ENCODE results near the gene IGFL3.
"Not testable (repeated sequence)": the region's sequence is repeated elsewhere in the genome, so short reads cannot be mapped to it uniquely, and the experiment has no call there.

IGFL3 gene

DNA sequence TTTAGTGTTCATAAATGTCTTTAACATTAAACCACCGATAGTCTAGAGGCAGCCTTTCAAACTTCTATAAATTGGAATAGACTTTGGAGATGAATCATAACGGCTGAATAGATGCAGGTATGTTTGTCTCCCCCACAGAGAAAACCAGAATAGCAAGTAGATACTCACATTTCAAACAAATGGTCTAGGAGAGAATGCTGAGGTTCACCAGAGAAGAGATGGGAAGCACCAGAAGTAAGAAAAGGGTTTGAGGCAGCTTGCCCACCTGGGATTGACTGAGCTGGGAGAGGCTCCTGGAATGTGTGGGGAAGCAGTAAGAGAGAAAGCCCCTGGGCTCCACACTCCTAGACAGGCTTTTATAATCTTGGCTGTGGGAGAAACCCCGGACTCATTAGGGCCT is 6.4 kb downstream of the IGFL3 start:
- DNase-seq, result no peak

DNA sequence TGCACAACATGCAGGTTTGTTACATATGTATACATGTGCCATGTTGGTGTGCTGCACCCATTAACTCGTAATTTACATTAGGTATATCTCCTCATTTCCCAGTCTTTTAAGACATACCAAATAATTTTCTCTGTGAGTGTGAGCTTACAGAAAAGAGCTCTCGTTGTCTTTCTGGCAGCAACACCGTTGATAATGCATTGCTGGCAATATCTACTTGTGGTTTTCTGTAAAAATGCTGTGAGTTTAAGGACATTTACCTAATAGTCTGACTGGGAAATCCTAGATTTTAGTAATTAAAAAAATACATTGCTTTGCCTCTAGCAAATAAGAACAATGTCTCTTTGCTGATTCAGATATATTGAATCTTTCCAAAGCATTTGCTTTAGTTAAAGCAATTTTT is 8.4 kb downstream of the IGFL3 start:
- no peak for DNase-seq

DNA sequence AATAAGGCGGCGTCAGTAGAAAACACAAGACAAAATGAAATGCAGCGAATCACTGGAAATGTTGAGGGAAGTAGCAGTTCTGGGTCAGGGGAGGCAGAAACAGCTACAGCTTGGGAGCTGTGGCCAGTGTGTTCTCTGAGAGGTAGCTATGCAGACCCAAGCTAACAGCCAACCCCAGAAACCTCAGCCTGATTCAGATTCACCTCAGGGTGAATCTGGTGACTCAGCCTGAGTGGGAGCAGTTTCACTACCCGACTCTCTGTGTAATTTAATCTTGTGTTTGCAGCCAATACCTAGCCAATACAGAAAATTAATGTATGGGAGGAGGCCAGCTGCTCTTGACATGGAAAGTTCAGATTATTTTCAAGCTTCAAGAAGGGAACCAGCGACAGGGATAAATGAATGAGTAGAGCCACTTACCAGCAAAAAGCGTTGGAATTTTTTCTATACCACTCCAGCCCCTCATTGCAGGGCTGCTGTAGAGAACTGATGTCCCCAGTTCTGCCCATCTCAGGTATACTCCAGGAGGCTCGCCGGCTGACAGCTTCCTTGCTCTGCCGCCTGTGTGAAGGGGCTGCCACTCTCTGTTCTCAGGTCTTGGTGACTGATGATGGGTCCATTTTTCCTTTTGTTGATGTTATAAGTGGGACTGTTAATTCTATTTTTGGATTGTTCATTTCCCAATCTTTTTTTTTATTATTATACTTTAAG is 8.9 kb downstream of the IGFL3 start:
- DNase-seq, result no peak

DNA sequence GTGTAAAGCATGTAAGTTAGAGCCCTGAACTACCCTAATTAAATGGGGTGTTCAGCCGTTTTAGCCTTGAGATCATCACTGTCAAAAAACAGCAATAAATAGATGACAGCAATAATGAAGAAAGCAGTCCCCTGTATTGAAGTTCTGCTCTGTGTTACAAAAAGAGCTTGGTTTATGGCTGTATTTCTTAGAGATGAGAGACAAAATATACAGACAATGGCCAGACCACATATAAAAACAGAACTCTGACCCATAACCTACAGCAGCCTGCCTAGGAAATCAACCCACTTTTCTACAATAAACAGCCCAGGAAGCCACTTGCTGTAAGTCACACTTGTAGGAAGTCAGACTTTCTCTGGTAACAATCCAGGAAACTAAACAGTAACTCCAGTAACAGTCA is 10.8 kb downstream of the IGFL3 start:
- no peak for DNase-seq

DNA sequence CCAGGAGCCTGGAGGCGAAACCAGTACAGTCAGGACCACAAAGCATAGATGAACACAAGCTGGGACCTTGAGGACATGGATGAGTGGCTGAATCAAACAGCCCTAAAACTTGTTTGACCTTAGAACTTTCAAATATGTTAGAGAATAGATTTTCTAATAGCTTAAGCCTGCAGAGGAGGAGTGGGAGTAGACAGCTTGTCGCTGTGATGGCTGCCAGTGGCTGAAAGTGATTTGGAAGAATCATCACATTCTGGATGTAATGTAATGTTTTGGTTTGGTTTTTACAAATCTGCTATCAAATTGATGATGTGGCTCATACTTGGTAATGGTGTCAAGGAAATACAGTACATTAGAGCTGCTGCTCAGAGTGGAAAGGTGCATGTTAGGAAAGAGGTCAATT is 12.0 kb downstream of the IGFL3 start:
- DNase-seq, result no peak

DNA sequence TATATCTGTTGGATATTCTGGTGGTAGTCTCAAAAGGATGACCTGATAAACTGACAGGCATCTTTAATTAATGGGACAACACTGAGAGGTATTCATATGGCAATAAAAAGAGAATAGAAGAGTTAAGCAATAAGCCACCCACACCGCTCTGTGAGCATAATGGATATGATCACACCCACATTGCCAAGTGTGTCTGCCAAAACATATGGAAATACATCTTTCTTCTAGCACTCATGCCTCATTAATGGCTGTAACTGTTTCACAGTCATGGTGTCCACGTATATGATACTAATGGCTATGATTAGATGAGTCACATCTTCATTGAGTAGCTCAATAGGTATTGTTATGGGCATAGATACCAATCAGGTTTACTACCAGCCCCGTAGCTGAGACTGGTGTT is 13.1 kb downstream of the IGFL3 start:
- DNase-seq, result no peak

DNA sequence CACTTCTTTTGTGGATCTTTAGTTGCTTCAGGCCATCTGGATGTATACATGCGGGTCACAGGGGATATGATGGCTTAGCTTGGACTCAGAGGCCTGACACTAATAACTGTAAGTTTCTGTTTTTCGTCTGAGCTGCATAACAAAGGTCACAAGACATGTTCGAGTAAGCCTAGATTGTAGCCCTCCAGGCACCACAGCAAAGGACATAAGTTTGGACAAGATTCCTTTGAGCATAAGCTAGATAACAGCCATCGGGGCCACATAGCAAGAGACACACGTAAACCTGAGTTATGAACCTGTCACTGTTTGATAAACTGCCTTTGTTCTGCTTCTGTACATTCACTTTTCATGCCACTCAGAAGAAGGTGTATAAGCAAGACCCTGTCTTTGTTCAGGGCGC is 14.6 kb downstream of the IGFL3 start:
- no peak for DNase-seq

DNA sequence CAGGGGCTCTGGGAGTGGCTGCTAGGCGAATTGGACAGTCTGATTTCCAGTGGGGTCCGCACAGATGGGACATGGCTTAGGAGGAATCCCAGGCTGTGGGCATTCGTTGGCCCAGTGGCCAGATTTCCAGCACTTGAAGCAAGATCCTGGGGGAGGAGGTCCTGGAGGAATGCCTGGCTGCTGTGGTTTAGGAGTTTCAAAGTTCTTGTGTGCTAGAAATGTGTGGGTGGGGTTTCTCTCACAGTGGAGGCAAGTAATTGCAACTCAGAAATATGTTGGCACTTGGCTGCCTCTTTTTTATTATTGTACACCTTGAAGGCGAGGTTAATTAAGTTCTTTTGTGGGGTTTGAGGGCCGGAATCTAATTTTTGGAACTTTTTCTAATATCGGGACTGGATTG is 17.1 kb downstream of the IGFL3 start:
- DNase-seq, result no peak

DNA sequence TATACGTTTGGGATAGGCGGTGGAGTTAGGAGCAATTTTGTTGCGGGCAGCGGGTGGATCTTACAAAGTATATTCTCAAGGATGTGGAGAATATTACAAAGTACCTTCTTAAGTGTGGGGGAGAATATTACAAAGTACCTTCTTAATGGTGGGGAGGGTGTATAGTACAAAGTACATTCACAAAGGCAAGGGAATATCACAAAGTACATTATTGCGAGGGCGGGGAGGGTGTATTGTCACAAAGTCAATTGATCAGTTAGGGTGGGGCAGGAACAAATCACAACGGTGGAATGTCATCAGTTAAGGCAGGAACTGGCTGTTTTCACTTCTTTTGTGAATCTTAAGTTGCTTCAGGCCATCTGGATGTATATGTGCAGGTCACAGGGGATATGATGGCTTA is 22.2 kb downstream of the IGFL3 start:
- not testable (repeated sequence) for DNase-seq

DNA sequence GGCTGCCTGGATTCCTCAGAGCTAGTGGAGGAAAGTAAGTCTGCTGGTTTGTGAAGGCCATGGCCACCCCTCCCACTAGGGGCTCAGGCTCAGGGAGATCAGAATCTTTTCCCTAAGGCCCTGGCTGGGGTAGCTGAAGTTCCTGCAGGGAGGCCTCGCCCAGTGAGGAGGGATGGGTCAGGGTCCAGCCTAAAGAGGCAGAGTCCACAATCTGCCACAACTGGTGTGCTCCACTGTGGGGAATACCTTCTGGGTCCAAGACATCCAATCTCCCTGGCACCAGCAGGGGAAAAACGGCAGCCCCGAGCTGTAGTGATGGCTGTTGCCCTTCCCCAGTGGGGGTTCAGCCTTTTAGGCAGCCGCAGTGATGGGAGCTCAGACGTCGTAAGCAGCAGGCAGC is 23.2 kb downstream of the IGFL3 start:
- no peak for DNase-seq

DNA sequence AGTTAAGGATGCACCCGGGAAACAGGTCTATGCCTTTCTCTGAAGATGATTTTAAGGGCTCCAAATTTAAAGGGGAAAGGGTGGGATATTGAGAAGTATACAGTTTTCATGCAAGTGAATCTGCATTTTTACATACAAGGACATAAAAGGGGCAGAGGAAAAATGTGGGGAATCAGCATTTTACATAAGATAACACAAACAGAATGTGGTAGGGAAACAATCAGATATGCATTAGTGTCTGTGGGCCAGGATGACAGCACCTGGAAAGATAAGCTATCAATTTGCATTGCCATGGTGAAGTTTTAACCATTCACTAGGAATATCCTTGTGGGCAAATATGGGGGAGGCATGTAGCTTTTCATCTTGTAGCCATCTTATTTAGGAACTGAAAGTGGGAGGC is 24.1 kb downstream of the IGFL3 start:
- DNase-seq, result no peak

DNA sequence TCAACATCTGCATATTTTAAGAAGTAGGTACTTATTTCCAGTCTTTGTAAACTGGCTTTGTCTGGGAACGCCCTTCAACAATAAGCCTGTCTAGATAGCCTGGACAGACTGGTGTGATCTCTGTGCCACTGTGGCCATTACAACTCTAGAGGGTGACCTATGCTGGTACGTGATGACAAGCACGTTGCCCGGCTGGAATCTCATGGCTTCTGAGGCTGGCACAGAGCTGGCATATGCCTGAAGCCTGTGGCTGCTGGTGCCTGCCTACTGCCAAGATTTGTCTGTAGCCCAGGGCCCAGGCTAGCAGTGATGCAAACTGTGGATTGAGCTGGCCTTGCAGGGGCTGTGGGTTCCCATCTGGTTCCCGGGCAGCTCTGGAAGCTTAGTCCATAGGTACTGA is 34.0 kb downstream of the IGFL3 start:
- no peak for DNase-seq

DNA sequence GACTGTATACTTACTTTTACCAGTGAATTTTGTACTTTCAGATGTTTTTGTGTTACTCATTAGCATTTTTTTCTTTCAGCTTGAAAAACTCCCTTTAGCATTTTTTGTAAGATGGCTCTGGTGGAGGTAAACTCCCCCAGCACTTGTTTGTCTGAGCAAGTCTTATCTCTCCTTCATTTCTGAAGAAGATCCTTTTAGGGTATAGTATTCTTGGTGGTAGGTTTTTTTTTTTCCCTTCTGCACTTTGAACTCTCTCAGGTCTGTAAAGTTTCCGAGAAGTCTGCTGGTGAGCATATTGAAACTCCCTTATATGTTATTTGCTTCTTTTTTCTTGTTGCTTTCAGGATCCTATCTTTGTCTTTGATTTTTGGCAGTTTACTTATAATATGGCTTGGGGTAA is 35.1 kb downstream of the IGFL3 start:
- DNase-seq, result no peak

DNA sequence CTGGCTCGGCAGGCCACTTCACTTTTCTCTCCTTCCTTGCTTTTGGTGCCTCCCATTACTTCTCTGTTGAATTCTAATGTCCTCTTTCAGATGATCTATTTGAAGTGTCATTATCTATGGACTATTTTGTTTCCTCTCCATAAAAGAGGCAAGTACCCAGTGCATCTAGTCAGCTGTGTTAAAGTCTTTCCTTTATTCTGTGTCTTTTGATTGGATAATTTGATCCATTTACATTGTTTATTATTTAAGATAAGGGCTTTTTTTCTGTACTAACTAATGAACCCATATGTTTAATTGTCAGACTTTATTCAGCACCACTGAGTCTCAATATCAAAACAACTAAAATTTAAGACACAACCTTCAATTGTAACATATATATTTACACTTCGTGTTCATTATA is 36.4 kb downstream of the IGFL3 start:
- no peak for DNase-seq

DNA sequence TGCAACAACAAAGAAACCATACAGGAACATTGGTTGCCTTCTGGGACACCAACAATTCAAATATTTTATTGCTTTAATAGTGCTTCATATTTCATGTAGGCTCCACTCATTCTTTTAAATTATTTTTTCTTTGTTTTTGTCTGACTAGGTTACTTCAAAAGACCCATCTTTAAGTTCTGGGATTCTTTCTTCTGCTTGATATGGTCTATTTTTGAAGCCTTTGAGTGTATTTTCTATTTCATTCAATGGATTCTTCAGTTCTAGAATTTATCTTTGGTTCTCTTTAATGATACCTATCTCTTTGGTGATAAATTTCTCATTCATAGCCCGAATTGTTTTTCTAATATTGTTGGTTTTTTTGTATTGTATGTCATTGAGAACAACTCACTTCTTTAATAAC is 38.6 kb downstream of the IGFL3 start:
- DNase-seq, result no peak

DNA sequence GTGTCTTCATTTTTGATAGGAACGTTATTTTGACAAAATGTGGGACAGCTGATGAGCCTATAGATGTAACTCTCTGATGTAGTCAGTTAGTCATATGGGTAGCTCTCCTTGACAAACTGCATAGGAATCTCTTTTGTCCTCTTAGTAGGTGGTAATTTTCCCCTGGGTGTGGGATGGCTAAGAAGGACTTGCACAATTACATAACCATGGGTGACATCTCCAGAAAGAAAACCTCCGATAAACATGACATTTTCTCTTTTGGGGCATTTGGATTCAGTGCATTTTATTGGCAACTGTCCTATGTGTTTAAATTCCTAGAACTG is 41.8 kb downstream of the IGFL3 start:
- DNase-seq, result no peak

DNA sequence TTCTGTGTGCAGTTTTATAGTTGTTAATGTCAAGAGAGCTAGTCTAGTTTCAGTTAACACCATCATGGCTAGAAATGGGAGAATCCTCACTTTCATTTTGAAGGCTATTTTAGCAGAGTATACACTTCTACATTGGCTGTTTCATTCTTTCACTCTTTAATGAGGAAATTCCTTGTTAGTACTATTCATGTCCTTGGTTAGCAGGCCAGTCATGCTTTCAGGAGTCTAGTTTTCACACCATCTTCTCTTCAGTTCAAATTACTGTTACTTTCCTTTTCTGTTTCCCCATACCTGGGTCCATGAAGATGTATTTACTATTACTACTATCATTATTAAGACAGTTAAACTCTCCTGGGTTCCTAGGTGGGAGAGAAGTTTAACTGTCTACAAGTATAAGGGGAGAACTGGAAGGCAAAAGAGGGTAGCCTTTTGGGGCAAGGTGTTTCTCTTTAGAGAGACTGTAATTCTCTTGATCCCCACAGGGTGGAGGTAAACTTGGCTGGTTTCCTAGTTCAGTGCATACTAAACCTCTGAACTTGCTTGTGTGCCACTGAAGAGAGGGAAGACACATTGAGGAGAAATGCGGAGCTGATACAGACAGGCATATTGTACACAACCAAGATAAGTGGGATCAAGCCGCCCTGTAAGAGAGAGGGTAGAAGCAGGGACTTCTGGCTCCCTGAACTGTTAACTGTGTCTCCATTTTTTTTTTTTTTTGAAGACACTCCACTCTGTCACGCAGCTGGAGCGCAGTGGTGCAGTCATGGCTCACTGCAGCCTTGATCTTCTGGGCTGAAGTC is 42.4 kb downstream of the IGFL3 start:
- DNase-seq, result peak; percentile 61

DNA sequence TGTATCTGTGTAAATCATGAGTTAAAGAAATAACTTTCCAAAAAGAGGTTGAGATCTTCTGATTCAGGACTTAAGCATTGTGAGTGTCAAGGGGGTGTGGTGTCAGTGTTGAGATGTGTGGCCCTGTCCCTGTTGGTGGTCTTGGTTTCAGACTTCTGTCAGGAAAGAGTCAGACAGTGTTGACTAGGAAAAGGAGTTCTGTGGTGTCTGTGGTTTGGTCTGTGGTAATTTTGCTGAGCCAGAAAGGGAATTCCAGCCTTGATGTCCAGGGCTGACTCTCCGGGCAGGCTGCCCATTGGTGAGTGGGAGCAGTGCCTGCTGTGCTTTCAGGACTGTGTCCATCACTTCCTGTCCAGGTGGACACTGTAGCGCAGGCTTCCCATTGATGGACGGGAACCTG is 43.9 kb downstream of the IGFL3 start:
- DNase-seq, result no peak

DNA sequence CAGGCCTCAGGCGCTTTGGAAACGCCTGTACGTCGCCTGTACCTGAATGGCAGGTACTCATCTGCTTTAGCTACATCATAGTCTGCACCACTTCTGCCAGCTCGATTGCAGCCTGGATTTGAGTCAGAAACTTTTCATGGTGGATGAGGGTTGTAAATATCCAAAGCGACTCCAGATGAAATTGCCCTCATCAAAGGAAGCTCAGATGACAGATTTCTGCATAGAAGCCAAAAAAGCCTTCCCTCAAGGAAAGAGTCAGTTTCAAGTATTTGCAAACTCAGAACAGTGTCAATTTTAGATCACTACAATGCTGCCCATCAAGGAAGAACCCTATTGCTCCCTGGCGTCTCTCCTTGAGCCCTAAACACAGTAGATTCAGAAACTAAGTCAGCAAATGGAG is 44.9 kb downstream of the IGFL3 start:
- DNase-seq, result no peak

DNA sequence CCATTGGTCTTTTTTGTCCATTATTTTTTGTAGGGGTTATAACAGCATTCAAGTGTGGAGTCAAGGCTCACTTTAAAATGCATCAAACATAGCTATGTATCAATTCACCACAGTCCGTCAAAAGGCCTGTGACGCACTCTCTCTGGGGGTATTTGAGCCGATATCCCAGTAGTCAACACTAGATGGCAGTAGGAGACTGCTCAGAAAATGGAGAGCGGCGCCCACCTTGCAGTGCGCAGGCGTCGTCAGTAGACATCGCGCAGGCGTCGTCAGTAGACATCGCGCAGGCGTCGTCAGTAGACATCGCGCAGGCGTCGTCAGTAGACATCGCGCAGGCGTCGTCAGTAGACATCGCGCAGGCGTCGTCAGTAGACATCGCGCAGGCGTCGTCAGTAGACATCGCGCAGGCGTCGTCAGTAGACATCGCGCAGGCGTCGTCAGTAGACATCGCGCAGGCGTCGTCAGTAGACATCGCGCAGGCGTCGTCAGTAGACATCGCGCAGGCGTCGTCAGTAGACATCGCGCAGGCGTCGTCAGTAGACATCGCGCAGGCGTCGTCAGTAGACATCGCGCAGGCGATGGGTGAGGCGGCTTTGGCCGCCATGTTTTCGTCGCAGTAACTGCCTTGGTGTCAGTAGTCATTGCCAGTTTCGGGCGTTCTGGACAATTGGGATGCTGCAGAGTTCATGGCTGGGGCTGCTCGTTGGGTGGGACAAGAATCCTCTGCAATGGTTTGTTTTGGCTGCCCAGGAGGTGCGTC is 45.7 kb downstream of the IGFL3 start:
- DNase-seq, result peak; percentile 36

DNA sequence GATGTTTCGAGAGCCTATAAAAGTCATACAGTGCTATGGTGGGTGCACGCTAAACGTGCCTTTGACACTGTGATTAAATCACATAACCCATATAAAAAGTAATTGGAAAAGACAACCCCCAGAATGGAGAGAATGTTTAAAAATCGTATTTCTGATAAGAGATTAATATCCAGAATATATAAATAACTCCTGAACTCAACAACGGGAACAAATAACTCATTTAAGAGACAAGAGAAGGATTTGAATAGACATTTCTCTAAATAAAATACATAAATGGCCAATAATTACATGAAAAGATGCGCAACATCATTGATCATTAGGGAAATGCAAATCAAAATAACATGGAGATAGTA is 46.7 kb downstream of the IGFL3 start:
- no peak for DNase-seq

DNA sequence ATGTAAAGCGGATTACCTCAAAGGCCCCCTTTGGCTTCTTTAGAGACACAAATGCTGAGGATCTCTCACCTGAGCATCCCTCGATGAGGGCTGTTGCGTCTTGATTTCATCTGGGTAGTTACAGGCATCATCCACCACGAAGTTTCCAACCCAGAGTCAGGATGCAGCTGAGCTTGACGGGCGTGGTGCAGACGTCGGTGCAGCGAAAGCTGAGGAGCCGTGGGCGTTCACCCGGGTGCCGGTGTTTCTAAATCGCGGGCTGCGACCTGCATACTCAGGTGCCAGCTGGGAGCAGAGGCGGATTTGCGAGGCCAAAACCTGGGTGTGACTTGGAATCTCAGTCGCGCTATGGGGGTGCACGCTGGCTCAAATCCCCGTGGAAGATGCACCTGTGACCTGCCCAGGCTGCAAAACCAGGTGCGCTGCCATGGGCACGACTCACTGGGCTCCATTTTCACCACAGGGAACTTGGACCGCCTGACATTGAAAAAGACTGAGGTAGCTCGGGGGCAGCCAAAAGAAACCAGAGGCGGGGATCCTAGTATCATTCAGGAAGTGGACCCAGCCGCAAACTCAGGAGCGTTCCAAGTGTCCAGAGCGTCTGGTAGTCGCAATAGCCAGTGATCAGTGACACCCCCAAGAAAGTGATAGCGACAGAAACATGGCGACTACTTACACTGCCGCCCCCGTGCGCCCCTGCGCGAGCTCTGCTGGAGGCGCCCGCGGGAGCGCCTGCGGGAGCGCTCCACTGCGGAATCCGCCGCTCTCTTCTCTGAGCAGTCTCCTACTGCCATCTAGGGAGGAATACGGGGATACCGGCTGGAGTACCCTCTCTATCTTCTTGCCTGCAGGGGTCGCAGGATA is 47.3 kb downstream of the IGFL3 start:
- DNase-seq, result peak; percentile 71

Data from hematopoietic multipotent progenitor cell treated with erythropoietin and hydrocortisone succinate and interleukin-3 and kit ligand, for 8 days (in vitro differentiated cells).